Measurements from ENCODE around the gene DCBLD1. TPM values are rescaled to one million over a fixed set of nuclear protein-coding genes. Genes with fewer than 3 reads are reported as not detected.

The DCBLD1 gene
- total and polyA plus RNA-seq, 2 of the 13 experiments (the other 11 are each of a cell fraction or from before 2014, with no cell fraction given), result 23.2 to 41.5 TPM

DNA sequence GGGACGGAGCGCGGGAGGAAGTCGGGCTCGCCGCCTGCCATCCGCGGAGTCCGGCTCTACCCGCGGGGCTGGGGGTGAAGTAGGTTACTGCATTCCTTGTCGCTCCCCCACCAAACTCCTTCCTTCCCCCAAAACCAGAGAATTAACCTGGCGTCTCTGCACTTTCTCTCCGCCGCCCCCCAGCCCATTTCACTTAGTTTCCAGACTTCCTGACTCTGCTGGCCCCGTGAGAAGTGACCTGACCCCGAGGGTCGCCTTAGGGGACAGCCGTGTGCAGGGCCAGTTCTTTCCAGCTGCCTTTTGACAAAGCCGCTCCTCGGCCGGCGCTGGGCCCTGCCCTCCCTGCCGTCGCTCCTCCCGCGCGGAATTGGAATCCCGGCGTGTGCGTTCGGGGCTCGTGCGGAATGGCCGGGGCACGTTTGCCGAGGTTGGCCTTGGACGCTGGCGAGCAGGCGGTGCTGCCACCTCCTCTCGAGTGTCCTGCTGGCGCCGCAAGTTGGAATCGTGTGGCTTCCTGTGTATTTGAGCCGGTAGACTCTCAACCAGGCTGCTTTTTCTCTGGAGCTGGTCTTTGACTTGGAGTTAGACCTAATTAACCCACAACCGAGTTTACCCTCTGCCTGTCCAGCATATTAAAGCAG is 650 bp downstream of the DCBLD1 start (continued):
- TF ChIP-seq, protein P1, sequence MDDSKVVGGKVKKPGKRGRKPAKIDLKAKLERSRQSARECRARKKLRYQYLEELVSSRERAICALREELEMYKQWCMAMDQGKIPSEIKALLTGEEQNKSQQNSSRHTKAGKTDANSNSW (CRISPR knock-in tag; IDR thresholded peaks at IDR 0.05; ENCODE audit: borderline replicate concordance), result peak; percentile 55; the same call in 1 of the 2 replicates
- TF ChIP-seq ZNF274 (CRISPR knock-in tag; IDR thresholded peaks at IDR 0.05) (peak; percentile 97), XBP1 (CRISPR knock-in tag; IDR thresholded peaks at IDR 0.05) (no peak), CBX1 (IDR thresholded peaks at IDR 0.05; ENCODE audit: low read depth) (no peak), CENPX (CRISPR knock-in tag; IDR thresholded peaks at IDR 0.05) (no peak), ZNF138 (CRISPR knock-in tag; IDR thresholded peaks at IDR 0.05; ENCODE audit: low read depth) (peak; percentile 79; the same call in 1 of the 2 replicates), NR1H2 (CRISPR knock-in tag; IDR thresholded peaks at IDR 0.05; ENCODE audit: borderline replicate concordance, low read depth) (no peak), NFKB2 (CRISPR knock-in tag; IDR thresholded peaks at IDR 0.05; ENCODE audit: borderline replicate concordance) (peak; percentile 95; the same call in 1 of the 2 replicates), ZNF724P (CRISPR knock-in tag; IDR thresholded peaks at IDR 0.05; ENCODE audit: borderline replicate concordance) (peak; percentile 41; the same call in 1 of the 2 replicates), KLF11 (CRISPR knock-in tag; IDR thresholded peaks at IDR 0.05) (0 out of 2 replicates have a peak, but pooled peaks have one; percentile 43), ZSCAN9 (CRISPR knock-in tag; IDR thresholded peaks at IDR 0.05; ENCODE audit: borderline replicate concordance) (peak; percentile 75), BRD4 (CRISPR knock-in tag; IDR thresholded peaks at IDR 0.05) (peak; percentile 82), HMG20A (CRISPR knock-in tag; IDR thresholded peaks at IDR 0.05; ENCODE audit: borderline replicate concordance) (no peak), FOXP1 (IDR thresholded peaks at IDR 0.05) (no peak), FOXP1 (CRISPR knock-in tag; IDR thresholded peaks at IDR 0.05) (no peak), MLLT10 (CRISPR knock-in tag; IDR thresholded peaks at IDR 0.05) (no peak), ZFP37 (CRISPR knock-in tag; IDR thresholded peaks at IDR 0.05; ENCODE audit: borderline replicate concordance) (peak; percentile 76; the same call in 1 of the 2 replicates), ZNF790 (CRISPR knock-in tag; IDR thresholded peaks at IDR 0.05; ENCODE audit: borderline replicate concordance) (0 out of 2 replicates have a peak, but pooled peaks have one; percentile 33), ZNF496 (CRISPR knock-in tag; IDR thresholded peaks at IDR 0.05; ENCODE audit: insufficient replicate concordance) (no peak)
- TF ChIP-seq, protein P2, sequence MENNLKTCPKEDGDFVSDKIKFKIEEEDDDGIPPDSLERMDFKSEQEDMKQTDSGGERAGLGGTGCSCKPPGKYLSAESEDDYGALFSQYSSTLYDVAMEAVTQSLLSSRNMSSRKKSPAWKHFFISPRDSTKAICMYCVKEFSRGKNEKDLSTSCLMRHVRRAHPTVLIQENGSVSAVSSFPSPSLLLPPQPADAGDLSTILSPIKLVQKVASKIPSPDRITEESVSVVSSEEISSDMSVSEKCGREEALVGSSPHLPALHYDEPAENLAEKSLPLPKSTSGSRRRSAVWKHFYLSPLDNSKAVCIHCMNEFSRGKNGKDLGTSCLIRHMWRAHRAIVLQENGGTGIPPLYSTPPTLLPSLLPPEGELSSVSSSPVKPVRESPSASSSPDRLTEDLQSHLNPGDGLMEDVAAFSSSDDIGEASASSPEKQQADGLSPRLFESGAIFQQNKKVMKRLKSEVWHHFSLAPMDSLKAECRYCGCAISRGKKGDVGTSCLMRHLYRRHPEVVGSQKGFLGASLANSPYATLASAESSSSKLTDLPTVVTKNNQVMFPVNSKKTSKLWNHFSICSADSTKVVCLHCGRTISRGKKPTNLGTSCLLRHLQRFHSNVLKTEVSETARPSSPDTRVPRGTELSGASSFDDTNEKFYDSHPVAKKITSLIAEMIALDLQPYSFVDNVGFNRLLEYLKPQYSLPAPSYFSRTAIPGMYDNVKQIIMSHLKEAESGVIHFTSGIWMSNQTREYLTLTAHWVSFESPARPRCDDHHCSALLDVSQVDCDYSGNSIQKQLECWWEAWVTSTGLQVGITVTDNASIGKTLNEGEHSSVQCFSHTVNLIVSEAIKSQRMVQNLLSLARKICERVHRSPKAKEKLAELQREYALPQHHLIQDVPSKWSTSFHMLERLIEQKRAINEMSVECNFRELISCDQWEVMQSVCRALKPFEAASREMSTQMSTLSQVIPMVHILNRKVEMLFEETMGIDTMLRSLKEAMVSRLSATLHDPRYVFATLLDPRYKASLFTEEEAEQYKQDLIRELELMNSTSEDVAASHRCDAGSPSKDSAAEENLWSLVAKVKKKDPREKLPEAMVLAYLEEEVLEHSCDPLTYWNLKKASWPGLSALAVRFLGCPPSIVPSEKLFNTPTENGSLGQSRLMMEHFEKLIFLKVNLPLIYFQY (CRISPR knock-in tag; IDR thresholded peaks at IDR 0.05; ENCODE audit: borderline replicate concordance), result peak; percentile 67; the same call in 1 of the 2 replicates
- TF ChIP-seq, protein P3, sequence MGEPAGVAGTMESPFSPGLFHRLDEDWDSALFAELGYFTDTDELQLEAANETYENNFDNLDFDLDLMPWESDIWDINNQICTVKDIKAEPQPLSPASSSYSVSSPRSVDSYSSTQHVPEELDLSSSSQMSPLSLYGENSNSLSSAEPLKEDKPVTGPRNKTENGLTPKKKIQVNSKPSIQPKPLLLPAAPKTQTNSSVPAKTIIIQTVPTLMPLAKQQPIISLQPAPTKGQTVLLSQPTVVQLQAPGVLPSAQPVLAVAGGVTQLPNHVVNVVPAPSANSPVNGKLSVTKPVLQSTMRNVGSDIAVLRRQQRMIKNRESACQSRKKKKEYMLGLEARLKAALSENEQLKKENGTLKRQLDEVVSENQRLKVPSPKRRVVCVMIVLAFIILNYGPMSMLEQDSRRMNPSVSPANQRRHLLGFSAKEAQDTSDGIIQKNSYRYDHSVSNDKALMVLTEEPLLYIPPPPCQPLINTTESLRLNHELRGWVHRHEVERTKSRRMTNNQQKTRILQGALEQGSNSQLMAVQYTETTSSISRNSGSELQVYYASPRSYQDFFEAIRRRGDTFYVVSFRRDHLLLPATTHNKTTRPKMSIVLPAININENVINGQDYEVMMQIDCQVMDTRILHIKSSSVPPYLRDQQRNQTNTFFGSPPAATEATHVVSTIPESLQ (CRISPR knock-in tag; conservative IDR thresholded peaks at IDR 0.05), result no peak
- TF ChIP-seq, protein P4, sequence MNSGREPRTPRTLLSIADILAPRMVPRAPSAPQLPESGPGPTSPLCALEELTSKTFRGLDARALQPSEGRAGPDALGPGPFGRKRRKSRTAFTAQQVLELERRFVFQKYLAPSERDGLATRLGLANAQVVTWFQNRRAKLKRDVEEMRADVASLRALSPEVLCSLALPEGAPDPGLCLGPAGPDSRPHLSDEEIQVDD (CRISPR knock-in tag; IDR thresholded peaks at IDR 0.05; ENCODE audit: borderline replicate concordance), result no peak; the same call in 1 of the 2 replicates
- TF ChIP-seq, protein P5, sequence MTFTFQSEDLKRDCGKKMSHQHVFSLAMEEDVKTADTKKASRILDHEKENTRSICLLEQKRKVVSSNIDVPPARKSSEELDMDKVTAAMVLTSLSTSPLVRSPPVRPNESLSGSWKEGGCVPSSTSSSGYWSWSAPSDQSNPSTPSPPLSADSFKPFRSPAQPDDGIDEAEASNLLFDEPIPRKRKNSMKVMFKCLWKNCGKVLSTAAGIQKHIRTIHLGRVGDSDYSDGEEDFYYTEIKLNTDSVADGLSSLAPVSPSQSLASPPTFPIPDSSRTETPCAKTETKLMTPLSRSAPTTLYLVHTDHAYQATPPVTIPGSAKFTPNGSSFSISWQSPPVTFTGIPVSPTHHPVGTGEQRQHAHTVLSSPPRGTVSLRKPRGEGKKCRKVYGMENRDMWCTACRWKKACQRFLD (CRISPR knock-in tag; IDR thresholded peaks at IDR 0.05; ENCODE audit: borderline replicate concordance), result no peak
